Nephron (organoid): ENCODE data around the gene GALNT9.

Experiments
- H3K27ac Mint-ChIP-seq, 3 experiments: 2 replicates each; pipeline ENCODE4 v1.8.0; 2020; ENCODE audit warnings: mixed read lengths in 3 of 3, mild to moderate bottlenecking in 2 of 3, moderate library complexity in 1 of 3
- H3K27me3 Mint-ChIP-seq: 2 replicates; pipeline ENCODE4 v1.8.0; 2021; ENCODE audit warnings: low read depth, mild to moderate bottlenecking, moderate library complexity, mixed read lengths
- H3K36me3 Mint-ChIP-seq: 2 replicates; pipeline ENCODE4 v1.8.0; 2020; ENCODE audit warnings: low read depth, mixed read lengths
- H3K4me1 Mint-ChIP-seq: 2 replicates; pipeline ENCODE4 v1.8.0; 2020; ENCODE audit warnings: mixed read lengths
- H3K4me3 Mint-ChIP-seq, 3 experiments: 2 replicates each; pipeline ENCODE4 v1.8.0; 2020; ENCODE audit warnings: mild to moderate bottlenecking in 3 of 3, mixed read lengths in 3 of 3, moderate library complexity in 2 of 3
- H3K9me3 Mint-ChIP-seq: 2 replicates; pipeline ENCODE4 v1.8.0; 2020; ENCODE audit warnings: mixed read lengths
- CTCF ChIP-seq, 3 experiments: fragments of 200-600 bp; sonication (generic); IDR thresholded peaks; one replicate each; pipeline ENCODE4 v1.5.0; 2021; ENCODE audit warnings: antibody characterized with exemption in 3 of 3; ENCODE audit not compliant: unreplicated experiment in 3 of 3

GALNT9 gene

GRCh38 chr12:132211326-132211725 lies 118.1 kb downstream of the GALNT9 start:
- Mint-ChIP-seq H3K36me3 (no peaks in the 10 kb centered on the region), H3K27me3 (peaks cover 70% of the 10 kb centered on the region), H3K4me3 (no peak overlapping the region), H3K4me1 (no peaks in the 10 kb centered on the region), H3K9me3 (peaks cover 23% of the 10 kb centered on the region), H3K27ac (no peak overlapping the region)
- no peak for TF ChIP-seq CTCF (IDR thresholded peaks at IDR 0.05; ENCODE audit: unreplicated experiment in 3 of 3)

GRCh38 chr12:132210223-132211055 lies 119.0 kb downstream of the GALNT9 start:
- H3K9me3 Mint-ChIP-seq, result peaks cover 23% of the 10 kb centered on the region
- no peaks in the 10 kb centered on the region for H3K4me1 Mint-ChIP-seq
- H3K27me3 Mint-ChIP-seq, result peaks cover 73% of the 10 kb centered on the region
- no peaks in the 10 kb centered on the region for H3K36me3 Mint-ChIP-seq
- TF ChIP-seq CTCF (IDR thresholded peaks at IDR 0.05; ENCODE audit: unreplicated experiment in 3 of 3), result no peak
- no peak overlapping the region for H3K4me3 Mint-ChIP-seq
- no peak overlapping the region for H3K27ac Mint-ChIP-seq

GRCh38 chr12:132209619-132210222 lies 119.7 kb downstream of the GALNT9 start:
- TF ChIP-seq CTCF (IDR thresholded peaks at IDR 0.05; ENCODE audit: unreplicated experiment in 3 of 3), result no peak
- Mint-ChIP-seq H3K9me3 (peaks cover 23% of the 10 kb centered on the region), H3K27ac (no peak overlapping the region), H3K27me3 (peaks cover 80% of the 10 kb centered on the region), H3K4me1 (peaks cover under 1% of the 10 kb centered on the region), H3K4me3 (no peak overlapping the region), H3K36me3 (no peaks in the 10 kb centered on the region)

DNA sequence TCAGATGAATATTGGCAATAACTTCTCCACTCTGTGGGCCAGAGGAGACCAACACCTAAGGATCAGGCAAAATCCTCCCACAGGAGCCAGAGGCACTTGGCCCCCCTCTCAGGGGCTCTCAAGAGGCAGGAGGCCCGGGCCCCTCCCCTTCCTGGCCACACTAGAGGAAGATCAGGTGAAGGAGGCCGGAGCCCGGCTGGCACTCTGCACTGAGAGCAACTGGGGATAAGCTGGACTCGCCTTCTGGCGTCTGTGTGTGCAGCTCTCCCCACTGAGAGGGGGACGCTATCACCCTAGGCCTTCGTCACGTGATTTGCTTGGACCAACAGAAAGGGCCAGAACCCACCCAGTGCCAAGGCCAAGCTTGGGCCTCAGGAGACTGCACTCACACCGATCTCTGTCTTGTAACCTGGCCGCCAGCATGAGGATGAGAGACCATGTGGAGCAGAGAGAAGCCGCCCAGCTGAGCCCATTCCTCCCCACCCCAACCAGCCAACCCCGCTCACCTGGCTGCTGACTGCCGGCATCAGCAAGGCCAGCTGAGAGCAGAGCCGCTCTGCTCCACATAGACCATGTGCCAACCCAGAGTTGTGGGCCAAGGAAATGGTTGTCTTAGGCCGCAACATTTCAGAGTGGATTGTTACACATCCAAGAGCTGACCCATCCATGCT lies 121.1 kb downstream of the GALNT9 start:
- no peak for TF ChIP-seq CTCF (IDR thresholded peaks at IDR 0.05; ENCODE audit: unreplicated experiment in 3 of 3)
- H3K27ac Mint-ChIP-seq, result no peak overlapping the region
- no peak overlapping the region for H3K4me3 Mint-ChIP-seq
- peaks cover 21% of the 10 kb centered on the region for H3K9me3 Mint-ChIP-seq
- H3K27me3 Mint-ChIP-seq, result peaks cover 79% of the 10 kb centered on the region
- H3K36me3 Mint-ChIP-seq, result no peaks in the 10 kb centered on the region
- H3K4me1 Mint-ChIP-seq, result peaks cover 10% of the 10 kb centered on the region

- TF ChIP-seq CTCF (IDR thresholded peaks at IDR 0.05; ENCODE audit: unreplicated experiment in 3 of 3), result no peak
- H3K4me3 Mint-ChIP-seq, result peak overlapping the region; percentile 15 to 47 (median 32)
- no peak overlapping the region for H3K27ac Mint-ChIP-seq
- H3K9me3 Mint-ChIP-seq, result peaks cover 18% of the 10 kb centered on the region
- peaks cover 10% of the 10 kb centered on the region for H3K4me1 Mint-ChIP-seq
- peaks cover 85% of the 10 kb centered on the region for H3K27me3 Mint-ChIP-seq
- no peaks in the 10 kb centered on the region for H3K36me3 Mint-ChIP-seq
Measured at GRCh38 chr12:132207083-132207775, 122.2 kb downstream of the GALNT9 start.
